Measurements from ENCODE around the gene TCF7L1.
"Not testable (repeated sequence)": the region's sequence is repeated elsewhere in the genome, so short reads cannot be mapped to it uniquely, and the experiment has no call there.

Gene TCF7L1

GRCh38 chr2:85183076-85183475 is 49.9 kb downstream of the TCF7L1 start:
- DNase-seq (ENCODE audit: low read depth in 2 of 2), result no peak

- no peak for DNase-seq (ENCODE audit: low read depth in 2 of 2)
Measured at GRCh38 chr2:85183479-85183878, 50.3 kb downstream of the TCF7L1 start.

- DNase-seq (ENCODE audit: low read depth in 2 of 2), result no peak
Measured at GRCh38 chr2:85184231-85184630, 51.0 kb downstream of the TCF7L1 start.

- DNase-seq (ENCODE audit: low read depth in 2 of 2), result no peak
Measured at GRCh38 chr2:85184990-85185389, 51.8 kb downstream of the TCF7L1 start.

GRCh38 chr2:85185431-85185940 is 52.3 kb downstream of the TCF7L1 start:
- no peak for DNase-seq (ENCODE audit: low read depth in 2 of 2)

GRCh38 chr2:85187069-85187468 is 53.9 kb downstream of the TCF7L1 start:
- DNase-seq (ENCODE audit: low read depth in 2 of 2), result no peak

- DNase-seq (ENCODE audit: low read depth in 2 of 2), result no peak
Measured at GRCh38 chr2:85188852-85189251, 55.7 kb downstream of the TCF7L1 start.

- no peak for DNase-seq (ENCODE audit: low read depth in 2 of 2)
Measured at GRCh38 chr2:85189606-85190270, 56.5 kb downstream of the TCF7L1 start.

GRCh38 chr2:85191157-85191556 is 58.0 kb downstream of the TCF7L1 start:
- no peak for DNase-seq (ENCODE audit: low read depth in 2 of 2)

GRCh38 chr2:85194780-85195480 is 61.7 kb downstream of the TCF7L1 start:
- DNase-seq (ENCODE audit: low read depth in 2 of 2), result no peak

- DNase-seq (ENCODE audit: low read depth in 2 of 2), result no peak
Measured at GRCh38 chr2:85195956-85196355, 62.8 kb downstream of the TCF7L1 start.

GRCh38 chr2:85199698-85200097 is 66.5 kb downstream of the TCF7L1 start:
- DNase-seq (ENCODE audit: low read depth in 2 of 2), result no peak

GRCh38 chr2:85209887-85210286 is 76.7 kb downstream of the TCF7L1 start:
- no peak for DNase-seq (ENCODE audit: low read depth in 2 of 2)

- DNase-seq (ENCODE audit: low read depth in 2 of 2), result no peak
Measured at GRCh38 chr2:85210511-85210910, 77.3 kb downstream of the TCF7L1 start.

GRCh38 chr2:85211606-85212005 is 78.4 kb downstream of the TCF7L1 start:
- not testable (repeated sequence) for DNase-seq (ENCODE audit: low read depth in 2 of 2)

- no peak for DNase-seq (ENCODE audit: low read depth in 2 of 2)
Measured at GRCh38 chr2:85212841-85213240, 79.6 kb downstream of the TCF7L1 start.

- no peak for DNase-seq (ENCODE audit: low read depth in 2 of 2)
Measured at GRCh38 chr2:85213404-85213803, 80.2 kb downstream of the TCF7L1 start.

- DNase-seq (ENCODE audit: low read depth in 2 of 2), result no peak
Measured at GRCh38 chr2:85213901-85214512, 80.8 kb downstream of the TCF7L1 start.

GRCh38 chr2:85215081-85215447 is 81.9 kb downstream of the TCF7L1 start:
- DNase-seq (ENCODE audit: low read depth in 2 of 2), result no peak

GRCh38 chr2:85215448-85216401 is 82.5 kb downstream of the TCF7L1 start:
- no peak for DNase-seq (ENCODE audit: low read depth in 2 of 2)

- DNase-seq (ENCODE audit: low read depth in 2 of 2), result no peak
Measured at GRCh38 chr2:85216927-85217326, 83.7 kb downstream of the TCF7L1 start.

All from stimulated activated CD8-positive, alpha-beta memory T cell treated with anti-CD3 and anti-CD28 coated beads, Interleukin-2, amount 100 ng/mL, for 48 hours (primary cell).